T-cell (primary cell): ENCODE measurements around the gene PXT1. TPM values are rescaled to one million over a fixed set of nuclear protein-coding genes. Genes with fewer than 3 reads are reported as not detected.
"Not testable (repeated sequence)": the region's sequence is repeated elsewhere in the genome, so short reads cannot be mapped to it uniquely, and the experiment has no call there.

Experiments used
- ATAC-seq, 4 experiments: fragments of 200-7000 bp in 3 of 4; fragments of 150-1000 bp in 1 of 4; cut with Tn5 transposase; replicated peaks in 1 of 4; 1 replicate in 3 of 4; 2 replicates in 1 of 4; pipeline ENCODE4 v1.10.0; 2021; ENCODE audit warnings: moderate library complexity in 3 of 4, mild to moderate bottlenecking in 2 of 4, moderate number of reproducible peaks in 1 of 4
- CTCF ChIA-PET, 2 donors: fragments of 300-600 bp; sonication (Branson Sonifier 250); formaldehyde crosslinking; loops; one replicate each; lab custom pipeline; 2022; ENCODE audit warnings: antibody characterized with exemption in 2 of 2; lab: Charles Lee
- POLR2A ChIA-PET, 2 donors: fragments of 300-600 bp; sonication (Branson Sonifier 250); formaldehyde crosslinking; loops; one replicate each; lab custom pipeline; 2022; ENCODE audit warnings: antibody characterized with exemption in 2 of 2; lab: Charles Lee
- DNase-seq, 35 experiments: peaks; one replicate each; pipeline versions ENCODE4 v3.0.0 to v3.0.0-alpha.2; 2013 to 2023
- H3K27ac ChIP-seq: one replicate; pipeline ENCODE4 v1.5.1; 2013; ENCODE audit warnings: low read length
- H3K27me3 ChIP-seq, 2 experiments: replicated peaks in 1 of 2; 1 replicate in 1 of 2; 2 replicates in 1 of 2; pipeline versions ENCODE4 v1.6.1 to v1.7.0; 2013; ENCODE audit warnings: low read length in 1 of 2, mixed read lengths in 1 of 2; ENCODE audit not compliant: control insufficient read depth in 2 of 2, insufficient read depth in 2 of 2; ENCODE audit errors: extremely low read depth in 1 of 2
- H3K36me3 ChIP-seq, 2 donors: 1 replicate in 1 of 2; 2 replicates in 1 of 2; pipeline versions ENCODE4 v1.6.1 to v1.7.0; 2013; ENCODE audit warnings: low read length in 1 of 2; ENCODE audit not compliant: control insufficient read depth in 2 of 2, insufficient read depth in 1 of 2; ENCODE audit errors: extremely low read depth in 1 of 2
- H3K4me1 ChIP-seq, 2 experiments: 1 replicate in 1 of 2; 2 replicates in 1 of 2; pipeline versions ENCODE4 v1.6.1 to v1.7.0; 2013; ENCODE audit warnings: low read length in 2 of 2, mixed read lengths in 1 of 2; ENCODE audit not compliant: insufficient read depth in 2 of 2, control insufficient read depth in 1 of 2; ENCODE audit errors: extremely low read depth in 1 of 2
- H3K4me3 ChIP-seq, 2 donors: 1 replicate in 1 of 2; 2 replicates in 1 of 2; pipeline versions ENCODE4 v1.5.1 to v1.7.0; 2013; ENCODE audit warnings: mild to moderate bottlenecking in 2 of 2, low read length in 1 of 2, moderate library complexity in 1 of 2; ENCODE audit not compliant: control insufficient read depth in 1 of 2; ENCODE audit errors: extremely low read depth in 1 of 2
- H3K9me3 ChIP-seq: 2 replicates; pipeline ENCODE4 v1.7.0; 2013
- H3K27ac Mint-ChIP-seq, 2 donors: one replicate each; pipeline ENCODE4 v1.8.0; 2020 to 2021; ENCODE audit warnings: mild to moderate bottlenecking in 2 of 2, mixed read lengths in 2 of 2
- H3K27me3 Mint-ChIP-seq, 2 donors: one replicate each; pipeline ENCODE4 v1.8.0; 2021 to 2022; ENCODE audit warnings: mixed read lengths in 2 of 2
- H3K36me3 Mint-ChIP-seq: one replicate; pipeline ENCODE4 v1.8.0; 2021; ENCODE audit warnings: mixed read lengths
- H3K4me1 Mint-ChIP-seq, 3 donors: one replicate each; pipeline ENCODE4 v1.8.0; 2020 to 2022; ENCODE audit warnings: mixed read lengths in 3 of 3, mild to moderate bottlenecking in 1 of 3
- H3K4me3 Mint-ChIP-seq, 3 donors: one replicate each; pipeline ENCODE4 v1.8.0; 2020 to 2022; ENCODE audit warnings: mild to moderate bottlenecking in 3 of 3, mixed read lengths in 3 of 3, moderate library complexity in 3 of 3
- H3K9me3 Mint-ChIP-seq, 3 donors: one replicate each; pipeline ENCODE4 v1.8.0; 2020 to 2022; ENCODE audit warnings: mixed read lengths in 3 of 3
- WGBS: methylation state at CpG from one replicate; pipeline ENCODE4 v1.1.5; 2013; ENCODE audit warnings: missing lambda C conversion rate; ENCODE audit not compliant: insufficient coverage; 5-methylcytosine and 5-hydroxymethylcytosine counted together
- total RNA-seq, 35 experiments: library from RNA in 6 of 35; stranded (reverse) in 6 of 35; fragments of 120-200 nt in 1 of 35; gene quantifications; one replicate each; pipeline versions ENCODE4 v1.2.1 to v1.2.4 and lab custom pipeline; 2013 to 2026

The PXT1 gene
- total RNA-seq, 5 donors from 2014 or later (not counting 1 experiment from before 2014, with no cell fraction given): 0.13 to 0.44 (median 0.25) TPM; not detected in 1

DNA sequence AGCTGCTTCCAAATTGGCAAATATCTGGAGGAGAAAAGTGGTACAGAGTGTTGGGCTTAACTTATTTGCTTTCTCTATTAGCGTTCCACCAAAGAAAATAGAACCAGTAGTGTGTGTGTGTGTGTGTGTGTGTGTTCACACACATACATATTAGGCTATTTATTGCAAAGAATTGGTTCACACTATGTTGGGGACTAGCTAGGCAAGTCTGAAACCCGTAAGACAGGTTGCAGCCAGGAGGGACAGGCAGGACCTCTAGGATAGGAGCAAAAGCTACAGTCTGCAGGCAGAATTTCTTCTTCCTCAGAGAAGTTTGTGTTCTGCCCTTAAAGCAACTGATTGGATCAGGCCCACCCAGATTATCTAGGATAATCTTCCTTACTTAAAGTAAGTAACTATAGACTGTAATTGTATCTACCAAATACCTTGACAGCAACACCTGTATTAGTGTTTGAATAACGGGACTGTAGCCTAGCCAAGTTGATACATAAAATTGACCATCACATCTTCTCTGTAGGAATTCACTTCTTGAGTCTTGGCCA, 12.9 kb upstream of the PXT1 start:
- no peak for DNase-seq
- POLR2A ChIA-PET: no interaction called here
- peaks cover 0 to 13% of the 10 kb centered on the region in 2 experiments for H3K4me1 ChIP-seq
- H3K27me3 ChIP-seq: no peaks in the 10 kb centered on the region
- H3K4me1 Mint-ChIP-seq: peaks cover 29 to 34% (median 33%) of the 10 kb centered on the region in 3 donors
- no peak overlapping the region for H3K27ac Mint-ChIP-seq
- no peak overlapping the region for H3K4me3 ChIP-seq
- WGBS: 100% methylated on average over 1 of the region's 3 CpGs
- no peaks in the 10 kb centered on the region for H3K9me3 ChIP-seq
- no peak for ATAC-seq
- peaks cover 10% of the 10 kb centered on the region for H3K36me3 Mint-ChIP-seq
- H3K4me3 Mint-ChIP-seq: no peak overlapping the region
- CTCF ChIA-PET: interaction anchor here in 1 of 2 donors (0.6 kb wide), 1 partner anchor 832 kb away, joined by 3 read pairs; no protein-coding TSS in a partner anchor
- peaks cover 0 to 4% of the 10 kb centered on the region in 2 donors for H3K36me3 ChIP-seq
- H3K27ac ChIP-seq: no peak overlapping the region
- H3K27me3 Mint-ChIP-seq: no peaks in the 10 kb centered on the region
- no peaks in the 10 kb centered on the region for H3K9me3 Mint-ChIP-seq

DNA sequence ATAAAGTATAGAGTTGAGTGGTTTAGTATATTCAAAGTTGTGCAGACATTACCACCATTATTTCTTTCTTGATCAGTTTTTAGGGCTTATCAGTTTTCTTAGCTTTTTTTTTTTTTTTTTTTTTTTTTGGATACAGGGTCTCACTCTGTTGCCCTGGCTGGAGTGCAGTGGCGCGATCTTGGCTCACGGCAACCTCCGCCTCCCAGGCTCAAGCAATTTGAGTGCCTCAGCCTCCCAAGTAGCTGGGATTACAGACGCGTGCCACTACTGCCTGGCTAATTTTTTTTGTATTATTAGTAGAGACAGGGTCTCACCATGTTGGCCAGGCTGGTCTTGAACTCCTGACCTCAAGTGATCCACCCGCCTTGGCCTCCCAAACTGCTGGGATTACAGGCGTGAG, 10.2 kb upstream of the PXT1 start:
- H3K4me1 ChIP-seq, H3K27me3 Mint-ChIP-seq, H3K36me3 ChIP-seq, ATAC-seq, H3K9me3 Mint-ChIP-seq, DNase-seq, H3K27me3 ChIP-seq, H3K27ac Mint-ChIP-seq, H3K27ac ChIP-seq, H3K4me3 ChIP-seq, H3K9me3 ChIP-seq, H3K4me3 Mint-ChIP-seq: not testable (repeated sequence)
- POLR2A ChIA-PET: interaction anchor here (0.6 to 1.1 kb wide), 7 partner anchors 9 to 600 kb away, joined by 3 to 10 read pairs (median 4); no protein-coding TSS in a partner anchor
- WGBS: 100% methylated on average over 4 of the region's 8 CpGs
- CTCF ChIA-PET: interaction anchor here (0.6 to 1.1 kb wide), 3 partner anchors 35 to 1837 kb away, joined by 3 to 4 read pairs (median 3); no protein-coding TSS in a partner anchor
- peaks cover 25% of the 10 kb centered on the region for H3K36me3 Mint-ChIP-seq
- H3K4me1 Mint-ChIP-seq: peaks cover 21 to 50% (median 48%) of the 10 kb centered on the region in 3 donors

DNA sequence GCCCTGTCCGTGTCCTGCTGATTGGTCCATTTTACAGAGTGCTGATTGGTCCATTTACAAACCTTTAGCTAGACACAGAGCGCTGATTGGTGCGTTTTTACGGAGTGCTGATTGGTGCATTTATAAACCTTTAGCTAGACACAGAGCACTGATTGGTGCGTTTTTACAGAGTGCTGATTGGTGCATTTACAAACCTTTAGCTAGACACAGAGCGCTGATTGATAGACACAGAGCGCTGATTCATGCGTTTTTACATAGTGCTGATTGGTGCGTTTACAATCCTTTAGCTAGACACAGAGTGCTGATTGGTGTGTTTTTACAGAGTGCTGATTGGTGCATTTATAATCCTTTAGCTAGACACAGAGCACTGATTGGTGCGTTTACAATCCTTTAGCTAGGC, 6.5 kb upstream of the PXT1 start:
- Mint-ChIP-seq H3K4me1 (peaks cover 35 to 62% (median 58%) of the 10 kb centered on the region in 3 donors), H3K36me3 (peaks cover 26% of the 10 kb centered on the region)
- H3K4me3 Mint-ChIP-seq, H3K9me3 Mint-ChIP-seq, ATAC-seq, H3K9me3 ChIP-seq, H3K4me3 ChIP-seq, POLR2A ChIA-PET, DNase-seq, H3K27me3 Mint-ChIP-seq, H3K27me3 ChIP-seq, H3K36me3 ChIP-seq, H3K27ac Mint-ChIP-seq, H3K27ac ChIP-seq: not testable (repeated sequence)
- H3K4me1 ChIP-seq: peaks cover 8 to 30% of the 10 kb centered on the region in 2 experiments
- CTCF ChIA-PET: interaction anchor here in 1 of 2 donors (0.6 kb wide), 1 partner anchor 87 kb away, joined by 5 read pairs; no protein-coding TSS in a partner anchor
- 99% methylated on average over 8 of the region's 10 CpGs for WGBS

- Mint-ChIP-seq H3K9me3 (peaks cover 0 to 4% (median 0%) of the 10 kb centered on the region in 3 donors), H3K4me1 (peaks cover 51 to 80% (median 74%) of the 10 kb centered on the region in 3 donors), H3K36me3 (peaks cover 23% of the 10 kb centered on the region), H3K27ac (peak overlapping the region; percentile 43 to 59), H3K4me3 (peak overlapping the region; percentile 39 to 96 (median 48)), H3K27me3 (no peaks in the 10 kb centered on the region)
- Histone ChIP-seq H3K27me3 (no peaks in the 10 kb centered on the region), H3K36me3 (peaks cover 3 to 5% of the 10 kb centered on the region in 2 donors), H3K9me3 (no peaks in the 10 kb centered on the region), H3K4me1 (peaks cover 18 to 40% of the 10 kb centered on the region in 2 experiments), H3K27ac (no peak overlapping the region), H3K4me3 (no peak overlapping the region)
- ChIA-PET POLR2A (interaction anchor here in 1 of 2 donors (0.5 to 0.8 kb wide), 2 partner anchors 99 to 136 kb away, joined by 3 to 4 read pairs; no protein-coding TSS in a partner anchor), CTCF (interaction anchor here in 1 of 2 donors (0.6 to 0.7 kb wide), 3 partner anchors 129 to 811 kb away, joined by 3 to 4 read pairs (median 3); no protein-coding TSS in a partner anchor)
- DNase-seq (no peak), ATAC-seq (no peak)
Measured at GRCh38 chr6:36445621-36446020, 3.0 kb upstream of the PXT1 start.

DNA sequence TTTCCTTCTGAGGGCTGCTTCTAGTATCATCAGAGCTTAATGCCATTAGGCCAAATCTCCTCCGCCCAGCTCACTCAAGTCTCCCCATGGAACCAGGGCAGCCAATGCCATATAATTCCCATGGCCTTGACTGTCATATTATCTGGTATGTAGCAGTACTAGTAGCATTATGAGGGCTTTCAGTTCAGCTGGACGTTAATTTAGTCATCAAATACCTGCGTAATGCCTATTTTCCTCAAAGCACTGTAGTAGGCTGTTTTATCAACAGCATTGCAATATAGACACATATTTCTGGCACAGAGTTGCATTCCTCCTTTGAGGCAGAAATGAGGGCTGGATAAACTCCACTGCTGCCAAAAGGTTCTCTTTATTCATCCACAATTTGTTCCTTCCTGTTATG, 1.8 kb upstream of the PXT1 start:
- Histone ChIP-seq H3K4me3 (peak overlapping the region; percentile 74 to 98), H3K9me3 (no peaks in the 10 kb centered on the region), H3K36me3 (peaks cover 3 to 5% of the 10 kb centered on the region in 2 donors), H3K4me1 (peaks cover 18 to 38% of the 10 kb centered on the region in 2 experiments), H3K27ac (no peak overlapping the region), H3K27me3 (no peaks in the 10 kb centered on the region)
- Mint-ChIP-seq H3K27me3 (no peaks in the 10 kb centered on the region), H3K9me3 (peaks cover 0 to 4% (median 0%) of the 10 kb centered on the region in 3 donors), H3K36me3 (peaks cover 21% of the 10 kb centered on the region), H3K4me3 (peak overlapping the region; percentile 96 to 97 (median 97)), H3K4me1 (peaks cover 51 to 73% (median 64%) of the 10 kb centered on the region in 3 donors), H3K27ac (peak overlapping the region; percentile 94)
- ATAC-seq: no peak
- ChIA-PET CTCF (no interaction called here), POLR2A (no interaction called here)
- WGBS: no CpG with 5 or more reads among the region's 3 CpGs
- no peak for DNase-seq

DNA sequence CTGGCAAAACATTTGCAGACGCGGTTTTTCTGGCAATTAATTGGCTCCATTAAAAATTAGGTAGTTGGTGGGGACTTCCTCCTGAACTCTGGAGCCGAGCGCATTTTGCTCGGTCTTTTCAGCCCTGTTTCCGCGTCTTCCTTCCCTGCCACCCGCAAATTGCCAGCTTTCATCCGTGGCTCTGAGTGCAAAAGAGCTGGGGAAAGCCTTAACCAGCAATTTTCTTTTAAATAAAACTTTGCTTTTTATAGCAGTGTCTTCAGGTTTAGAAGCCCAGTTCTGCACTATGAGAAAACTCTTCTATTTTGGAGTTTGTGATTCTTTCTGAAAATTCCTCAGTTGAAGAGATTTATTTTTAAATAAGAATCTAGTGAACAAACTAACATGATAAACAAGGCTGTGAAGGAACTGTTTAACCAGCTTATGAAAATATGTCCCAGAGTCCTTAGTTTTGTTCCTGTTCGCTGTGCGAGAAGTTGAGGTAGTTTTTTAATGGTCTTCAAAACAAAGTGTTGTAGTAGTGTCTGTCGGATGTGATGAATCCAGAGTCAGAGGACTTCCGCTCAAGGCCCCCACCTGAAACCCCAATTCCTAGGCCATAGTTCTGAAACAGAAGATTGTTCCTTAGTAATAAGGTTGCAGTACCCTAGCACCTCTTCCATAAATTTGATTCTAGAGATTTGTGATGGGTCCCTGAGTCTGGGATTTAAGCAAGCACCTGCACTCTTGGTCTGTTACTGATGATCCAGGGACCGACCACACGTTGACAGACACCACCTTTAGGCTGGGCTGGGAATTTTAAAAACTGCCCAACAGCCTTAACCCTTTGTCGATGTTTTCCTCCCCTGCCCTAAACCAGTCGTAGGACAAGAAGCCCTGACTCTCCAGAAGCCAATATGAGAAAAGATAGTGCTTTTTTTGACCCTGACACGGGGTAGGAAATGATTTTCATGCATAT, 1.1 kb upstream of the PXT1 start:
- H3K27ac ChIP-seq: peak overlapping the region; percentile 82
- Mint-ChIP-seq H3K9me3 (peaks cover 0 to 2% (median 0%) of the 10 kb centered on the region in 3 donors), H3K4me1 (peaks cover 51 to 68% (median 57%) of the 10 kb centered on the region in 3 donors), H3K36me3 (peaks cover 13% of the 10 kb centered on the region), H3K27me3 (no peaks in the 10 kb centered on the region), H3K27ac (peak overlapping the region; percentile 94), H3K4me3 (peak overlapping the region; percentile 96 to 97 (median 97))
- H3K9me3 ChIP-seq: no peaks in the 10 kb centered on the region
- peaks cover 3% of the 10 kb centered on the region in 2 donors for H3K36me3 ChIP-seq
- ChIA-PET CTCF (interaction anchor here in 1 of 2 donors (0.6 to 1.3 kb wide), 2 partner anchors 21 to 103 kb away, joined by 3 to 7 read pairs; no protein-coding TSS in a partner anchor), POLR2A (interaction anchor here (0.5 to 1.3 kb wide), 5 partner anchors 11 to 318 kb away, joined by 3 to 4 read pairs (median 3); no protein-coding TSS in a partner anchor)
- H3K4me3 ChIP-seq: peak overlapping the region; percentile 74 to 98
- DNase-seq: peak in 11 of 35 experiments; percentile 2 to 53 (median 9)
- peaks cover 18 to 38% of the 10 kb centered on the region in 2 experiments for H3K4me1 ChIP-seq
- peak in 2 of 4 experiments; percentile 9 for ATAC-seq
- no peaks in the 10 kb centered on the region for H3K27me3 ChIP-seq
- 1% methylated on average over 10 of the region's 18 CpGs for WGBS
